Measurements from ENCODE around the gene WFS1. TPM values are rescaled to one million over a fixed set of nuclear protein-coding genes. Genes with fewer than 3 reads are reported as not detected.

WFS1 gene
- total and polyA plus RNA-seq, 2 experiments from 2014 or later, result 36.1 to 43.1 TPM

- Histone ChIP-seq H3K4me1 (ENCODE audit: insufficient read depth) (no peaks in the 10 kb centered on the region), H3K9me3 (ENCODE audit: low read depth) (no peaks in the 10 kb centered on the region), H3K4me3 (no peak overlapping the region), H2AFZ (no peak overlapping the region), H3K79me2 (no peaks in the 10 kb centered on the region), H3K27me3 (peaks cover 41% of the 10 kb centered on the region), H3K36me3 (replicated peaks; ENCODE audit: insufficient read depth, low read depth) (no peaks in the 10 kb centered on the region), H3K27ac (no peak overlapping the region), H4K20me1 (ENCODE audit: insufficient read depth, poor library complexity, severe bottlenecking) (no peaks in the 10 kb centered on the region), H3K4me2 (no peak overlapping the region), H3K9me2 (replicated peaks; ENCODE audit: insufficient read depth) (no peaks in the 10 kb centered on the region)
- TF ChIP-seq EZH2phosphoT487 (IDR thresholded peaks at IDR 0.05; ENCODE audit: low read depth, severe bottlenecking, unreplicated experiment), result no peak
- no peak for TF ChIP-seq CTCF (IDR thresholded peaks at IDR 0.05; ENCODE audit: poor library complexity)
- no peak for TF ChIP-seq EZH2 (IDR thresholded peaks at IDR 0.05; ENCODE audit: borderline replicate concordance)
- 34% methylated on average over 7 of the region's 7 CpGs for WGBS (ENCODE audit: low lambda C conversion rate, missing lambda C conversion rate)
- peak; percentile 66 for DNase-seq (ENCODE audit: low spot score)
Observed at GRCh38 chr4:6225469-6225868, 44.2 kb upstream of the WFS1 start.

GRCh38 chr4:6226506-6226905, 43.1 kb upstream of the WFS1 start:
- Histone ChIP-seq H3K4me2 (no peak overlapping the region), H3K9me3 (ENCODE audit: low read depth) (no peaks in the 10 kb centered on the region), H3K36me3 (replicated peaks; ENCODE audit: insufficient read depth, low read depth) (no peaks in the 10 kb centered on the region), H4K20me1 (ENCODE audit: insufficient read depth, poor library complexity, severe bottlenecking) (no peaks in the 10 kb centered on the region), H3K27ac (no peak overlapping the region), H3K79me2 (no peaks in the 10 kb centered on the region), H2AFZ (no peak overlapping the region), H3K4me1 (ENCODE audit: insufficient read depth) (no peaks in the 10 kb centered on the region), H3K9me2 (replicated peaks; ENCODE audit: insufficient read depth) (no peaks in the 10 kb centered on the region), H3K27me3 (peaks cover 31% of the 10 kb centered on the region), H3K4me3 (no peak overlapping the region)
- TF ChIP-seq CTCF (IDR thresholded peaks at IDR 0.05; ENCODE audit: poor library complexity) (no peak), EZH2 (IDR thresholded peaks at IDR 0.05; ENCODE audit: borderline replicate concordance) (no peak), EZH2phosphoT487 (IDR thresholded peaks at IDR 0.05; ENCODE audit: low read depth, severe bottlenecking, unreplicated experiment) (no peak)
- DNase-seq (ENCODE audit: low spot score), result no peak
- WGBS (ENCODE audit: low lambda C conversion rate, missing lambda C conversion rate), result 91% methylated on average over 7 of the region's 7 CpGs

GRCh38 chr4:6227412-6228157, 42.1 kb upstream of the WFS1 start:
- TF ChIP-seq EZH2phosphoT487 (IDR thresholded peaks at IDR 0.05; ENCODE audit: low read depth, severe bottlenecking, unreplicated experiment) (no peak), CTCF (IDR thresholded peaks at IDR 0.05; ENCODE audit: poor library complexity) (no peak), EZH2 (IDR thresholded peaks at IDR 0.05; ENCODE audit: borderline replicate concordance) (no peak)
- Histone ChIP-seq H3K79me2 (no peaks in the 10 kb centered on the region), H3K27ac (no peak overlapping the region), H3K4me2 (no peak overlapping the region), H3K9me2 (replicated peaks; ENCODE audit: insufficient read depth) (no peaks in the 10 kb centered on the region), H3K4me1 (ENCODE audit: insufficient read depth) (no peaks in the 10 kb centered on the region), H4K20me1 (ENCODE audit: insufficient read depth, poor library complexity, severe bottlenecking) (no peaks in the 10 kb centered on the region), H3K9me3 (ENCODE audit: low read depth) (no peaks in the 10 kb centered on the region), H2AFZ (no peak overlapping the region), H3K36me3 (replicated peaks; ENCODE audit: insufficient read depth, low read depth) (no peaks in the 10 kb centered on the region), H3K27me3 (peaks cover 24% of the 10 kb centered on the region), H3K4me3 (no peak overlapping the region)
- 80% methylated on average over 12 of the region's 12 CpGs for WGBS (ENCODE audit: low lambda C conversion rate, missing lambda C conversion rate)
- no peak for DNase-seq (ENCODE audit: low spot score)
